GM12865 (cell line): ENCODE results near the gene OBP2A.

Experiments
- DNase-seq: peaks from one replicate; pipeline ENCODE4 v3.0.0; 2010; ENCODE audit warnings: low read depth
- H3K4me3 ChIP-seq: 2 replicates; pipeline ENCODE4 v1.5.1; 2011; ENCODE audit warnings: mild to moderate bottlenecking, low read depth, low read length, control low read depth
- TF ChIP-seq, protein P1 (sequence below): IDR thresholded peaks from 2 replicates; pipeline ENCODE4 v1.5.1; 2011; ENCODE audit warnings: low read length, control low read depth, low read depth, inconsistent platforms; ENCODE audit not compliant: insufficient read depth; ENCODE audit errors: missing control alignments

Gene OBP2A

DNA sequence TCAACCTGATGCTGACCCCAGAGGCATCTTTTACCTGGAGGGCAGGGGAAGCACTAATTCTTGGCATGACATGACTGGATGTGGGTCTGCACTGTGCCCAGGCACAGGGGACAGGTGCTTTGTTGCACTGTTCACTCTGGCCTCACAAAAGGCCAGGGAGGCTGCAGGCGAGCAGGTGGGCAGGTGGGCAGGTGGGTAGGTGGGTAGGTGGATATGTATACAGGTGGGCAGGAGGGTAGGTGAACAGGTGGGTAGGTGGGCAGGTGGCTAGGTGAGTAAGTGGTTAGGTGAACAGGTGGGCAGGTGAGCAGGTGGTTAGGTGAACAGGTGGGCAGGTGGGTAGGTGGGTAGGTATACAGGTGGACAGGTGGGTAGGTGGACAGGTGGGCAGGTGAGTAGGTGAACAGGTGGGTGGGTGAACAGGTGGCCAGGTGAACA is 17.1 kb downstream of the OBP2A start:
- TF ChIP-seq, protein P1, sequence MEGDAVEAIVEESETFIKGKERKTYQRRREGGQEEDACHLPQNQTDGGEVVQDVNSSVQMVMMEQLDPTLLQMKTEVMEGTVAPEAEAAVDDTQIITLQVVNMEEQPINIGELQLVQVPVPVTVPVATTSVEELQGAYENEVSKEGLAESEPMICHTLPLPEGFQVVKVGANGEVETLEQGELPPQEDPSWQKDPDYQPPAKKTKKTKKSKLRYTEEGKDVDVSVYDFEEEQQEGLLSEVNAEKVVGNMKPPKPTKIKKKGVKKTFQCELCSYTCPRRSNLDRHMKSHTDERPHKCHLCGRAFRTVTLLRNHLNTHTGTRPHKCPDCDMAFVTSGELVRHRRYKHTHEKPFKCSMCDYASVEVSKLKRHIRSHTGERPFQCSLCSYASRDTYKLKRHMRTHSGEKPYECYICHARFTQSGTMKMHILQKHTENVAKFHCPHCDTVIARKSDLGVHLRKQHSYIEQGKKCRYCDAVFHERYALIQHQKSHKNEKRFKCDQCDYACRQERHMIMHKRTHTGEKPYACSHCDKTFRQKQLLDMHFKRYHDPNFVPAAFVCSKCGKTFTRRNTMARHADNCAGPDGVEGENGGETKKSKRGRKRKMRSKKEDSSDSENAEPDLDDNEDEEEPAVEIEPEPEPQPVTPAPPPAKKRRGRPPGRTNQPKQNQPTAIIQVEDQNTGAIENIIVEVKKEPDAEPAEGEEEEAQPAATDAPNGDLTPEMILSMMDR = no peak
- no peak for DNase-seq
- no peak overlapping the region for H3K4me3 ChIP-seq

DNA sequence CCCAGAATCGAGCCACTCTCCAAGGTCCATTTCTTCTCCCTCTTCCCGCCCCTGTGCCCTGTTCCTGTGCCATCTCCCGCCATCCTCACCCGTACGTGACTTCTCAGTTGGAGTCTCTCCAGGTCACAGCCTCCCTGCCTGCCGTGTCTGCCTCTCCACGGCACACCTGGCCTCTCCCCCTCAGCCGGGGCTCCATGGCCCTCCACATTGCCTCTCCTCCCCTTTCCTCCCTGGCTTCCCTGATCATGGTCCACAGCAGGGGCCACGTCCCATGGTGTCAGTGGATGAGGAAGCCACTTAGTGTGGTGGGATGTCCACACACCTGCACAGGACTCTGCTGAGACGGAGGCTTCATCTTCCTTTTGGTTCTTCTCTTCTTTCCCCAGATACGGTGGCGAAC is 17.9 kb downstream of the OBP2A start:
- no peak for DNase-seq
- TF ChIP-seq, protein P1 = no peak
- H3K4me3 ChIP-seq = no peak overlapping the region

GRCh38 chr9:135565141-135565628 is 19.3 kb downstream of the OBP2A start:
- H3K4me3 ChIP-seq = no peak overlapping the region
- no peak for DNase-seq
- TF ChIP-seq, protein P1 = no peak

DNA sequence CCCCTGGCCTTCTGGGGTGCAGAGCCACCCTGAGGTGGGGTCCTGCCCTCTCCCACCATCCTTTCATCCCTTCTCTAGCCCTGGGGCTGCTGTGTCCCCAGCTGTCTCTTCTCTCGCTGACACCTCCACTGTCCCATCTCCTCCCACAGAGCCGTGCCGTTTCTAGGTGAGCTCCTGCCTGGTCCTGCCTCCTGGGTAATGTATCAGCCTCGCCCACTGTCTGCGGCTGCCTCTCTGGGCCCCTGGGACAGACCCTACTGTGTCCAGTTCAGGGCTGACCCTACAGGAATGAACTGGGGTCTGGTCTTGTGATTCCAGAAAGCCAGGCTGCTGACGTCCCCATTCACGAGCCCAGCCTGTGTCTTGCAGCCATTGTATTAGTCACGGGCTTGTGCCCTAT is 19.7 kb downstream of the OBP2A start:
- TF ChIP-seq, protein P1 = no peak
- no peak overlapping the region for H3K4me3 ChIP-seq
- DNase-seq = no peak

- DNase-seq = no peak
- TF ChIP-seq, protein P1 = no peak
- no peak overlapping the region for H3K4me3 ChIP-seq
These were observed 20.6 kb downstream of the OBP2A start for GRCh38 chr9:135566552-135566951.

DNA sequence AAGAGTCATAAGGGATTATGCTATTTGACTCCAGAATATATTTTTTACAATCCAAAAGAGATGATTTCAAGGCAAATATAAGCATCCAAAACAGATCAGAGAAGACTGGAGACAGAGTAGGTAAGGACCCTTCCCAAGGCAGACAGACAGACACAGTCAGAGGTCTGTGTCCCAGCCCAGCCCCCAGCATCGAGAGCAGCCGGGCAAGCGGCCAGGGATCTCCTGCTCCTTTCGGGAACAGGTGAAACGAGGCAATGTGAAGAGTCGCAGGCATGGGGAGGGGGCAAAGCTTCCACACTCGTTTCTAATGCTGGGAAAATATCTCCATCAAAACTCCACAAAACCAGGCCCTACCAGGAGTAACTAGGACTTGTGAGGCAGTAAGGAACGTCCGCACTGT is 21.4 kb downstream of the OBP2A start:
- DNase-seq = no peak
- H3K4me3 ChIP-seq = no peak overlapping the region
- TF ChIP-seq, protein P1 = no peak

DNA sequence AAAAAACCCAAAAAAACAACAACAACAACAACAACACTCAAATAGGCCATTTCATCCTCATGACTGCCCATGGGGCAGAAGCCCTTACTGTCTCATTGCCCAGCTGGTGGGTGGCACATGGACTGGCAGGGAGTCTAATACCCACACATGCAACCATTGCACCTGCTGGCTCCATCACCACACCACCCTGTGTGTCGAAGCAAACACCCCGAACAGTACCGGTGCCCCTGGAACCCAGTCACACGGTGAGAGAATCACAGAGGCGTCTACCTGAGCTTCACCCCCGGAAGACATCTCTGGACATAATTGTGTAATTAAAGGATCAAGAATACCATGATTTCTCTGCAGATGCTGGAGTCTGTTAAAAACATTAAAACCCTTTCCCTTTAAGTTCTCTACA is 22.1 kb downstream of the OBP2A start:
- no peak for DNase-seq
- TF ChIP-seq, protein P1 = no peak
- H3K4me3 ChIP-seq = no peak overlapping the region
